ENCODE data around the gene CSTB. TPM values are rescaled to one million over a fixed set of nuclear protein-coding genes. Genes with fewer than 3 reads are reported as not detected.

CSTB gene
- total and polyA plus RNA-seq, 2 of the 8 experiments (the other 6 are each of a cell fraction or from before 2014, with no cell fraction given) = 53.8 to 64.1 TPM

- H3K23me2 ChIP-seq (ENCODE audit: low read depth, low read length) = peaks cover 5% of the 10 kb centered on the region; the same call in 1 of the 2 replicates
- FAIRE-seq (no peak), DNase-seq (ENCODE audit: low read depth in 1 of 2, low spot score in 2 of 2) (no peak)
- peaks cover 0 to 12% (median 3%) of the 10 kb centered on the region in 4 experiments; a peak in 4 of 7 replicates for H3K4me1 ChIP-seq (replicated peaks in 1 of 4; ENCODE audit: control insufficient read depth in 3 of 4, insufficient read depth in 4 of 4, low read length in 3 of 4)
- no peak overlapping the region for H4K91ac ChIP-seq (replicated peaks; ENCODE audit: insufficient read length, low read length)
- H3K4me3 ChIP-seq (ENCODE audit: extremely low read depth in 1 of 4, insufficient read depth in 2 of 4, low read depth in 3 of 4, low read length in 4 of 4) = no peak overlapping the region
- peaks cover 0 to 6% (median 5%) of the 10 kb centered on the region in 4 experiments; a peak in 6 of 8 replicates for H3K36me3 ChIP-seq (ENCODE audit: control insufficient read depth in 2 of 4, insufficient read depth in 4 of 4, low read length in 3 of 4)
- H3K56ac ChIP-seq (replicated peaks; ENCODE audit: insufficient read length, low read depth, low read length) = no peak overlapping the region
- no peak overlapping the region for H3K4me2 ChIP-seq (ENCODE audit: insufficient read depth in 1 of 2, low read depth in 2 of 2, low read length in 2 of 2)
- no peak overlapping the region for H3K14ac ChIP-seq (ENCODE audit: insufficient read length)
- H2BK12ac ChIP-seq (ENCODE audit: low read depth, low read length) = peak overlapping the region; percentile 94; the same call in 1 of the 2 replicates
- H3K79me2 ChIP-seq (ENCODE audit: control insufficient read depth in 1 of 2, insufficient read depth in 2 of 2, low read length in 2 of 2) = peaks cover 11 to 17% of the 10 kb centered on the region in 2 experiments
- 0 out of 2 replicates have a peak overlapping the region, but pooled peaks have one; percentile 89 for H2BK15ac ChIP-seq (ENCODE audit: low read length)
- H2AFZ ChIP-seq (ENCODE audit: low read length) = no peak overlapping the region
- H4K5ac ChIP-seq (ENCODE audit: insufficient read length, low read depth, low read length) = no peak overlapping the region
- peak overlapping the region; percentile 54; the same call in 1 of the 2 replicates for H2BK5ac ChIP-seq (ENCODE audit: low read depth, low read length)
- no peak overlapping the region for H4K8ac ChIP-seq (ENCODE audit: extremely low read depth, insufficient read depth, low read length)
- H3K9ac ChIP-seq (replicated peaks in 1 of 4; ENCODE audit: extremely low read depth in 1 of 4, low read depth in 3 of 4, low read length in 3 of 4) = no peak overlapping the region
- no peak overlapping the region for H3K18ac ChIP-seq (ENCODE audit: extremely low read depth, low read length)
- no peaks in the 10 kb centered on the region for H3K9me3 ChIP-seq (ENCODE audit: insufficient read depth in 2 of 2, low read depth in 1 of 2, low read length in 1 of 2)
- POLR2A ChIA-PET (ENCODE audit: partially characterized antibody) = no interaction called here
- 94% methylated on average over 18 of the region's 18 CpGs; no CpG with 5 or more reads in 1 of the 2 experiments for WGBS, 2 experiments (ENCODE audit: extremely low coverage in 1 of 2, insufficient coverage in 1 of 2, insufficient read length in 1 of 2, insufficient replicate concordance in 2 of 2, low coverage in 1 of 2, low lambda C conversion rate in 2 of 2, missing lambda C conversion rate in 1 of 2)
- H2BK20ac ChIP-seq (ENCODE audit: low read length) = no peak overlapping the region
- H3K23ac ChIP-seq (ENCODE audit: insufficient read length) = no peak overlapping the region
- no peak overlapping the region for H3K27ac ChIP-seq (ENCODE audit: low read depth, low read length)
- H2BK120ac ChIP-seq (replicated peaks; ENCODE audit: low read depth, low read length) = no peak overlapping the region
- peaks cover 0 to 10% of the 10 kb centered on the region in 2 experiments for H4K20me1 ChIP-seq (replicated peaks in 1 of 2; ENCODE audit: control insufficient read depth in 1 of 2, insufficient read depth in 2 of 2, low read length in 2 of 2)
- peak overlapping the region; percentile 88; the same call in 1 of the 2 replicates for H2AK5ac ChIP-seq (ENCODE audit: low read depth, low read length)
- CTCF ChIA-PET (ENCODE audit: partially characterized antibody) = interaction anchor here (0.6 kb wide), 1 partner anchor 1151 kb away, joined by 3 read pairs; no protein-coding TSS in a partner anchor
- H3K27me3 ChIP-seq (replicated peaks in 1 of 4; ENCODE audit: control insufficient read depth in 3 of 4, extremely low read depth in 1 of 4, insufficient read depth in 3 of 4, low read length in 3 of 4) = no peaks in the 10 kb centered on the region; a peak in 1 of 7 replicates
- no peak overlapping the region for H3K4ac ChIP-seq (replicated peaks; ENCODE audit: insufficient read length, low read depth, low read length)
- peaks cover 10% of the 10 kb centered on the region; the same call in 1 of the 2 replicates for H3K79me1 ChIP-seq (ENCODE audit: low read depth, low read length)
- no peak for TF ChIP-seq GTF2F1 (IDR thresholded peaks at IDR 0.05; ENCODE audit: borderline replicate concordance, low read depth, low read length)
Observed at GRCh38 chr21:43786300-43786806, 10.2 kb upstream of the CSTB start.
